Cerebellar nuclear complex (tissue), 1 donor: ENCODE data around the gene TOMM5.
A peak's percentile ranks its signal among the peaks of the same experiment; 100 is the strongest.

Source experiments
- DNase-seq, 2 experiments: peaks; one replicate each; lab custom pipeline; 2025; lab: John Stamatoyannopoulos, UW

The TOMM5 gene

DNA sequence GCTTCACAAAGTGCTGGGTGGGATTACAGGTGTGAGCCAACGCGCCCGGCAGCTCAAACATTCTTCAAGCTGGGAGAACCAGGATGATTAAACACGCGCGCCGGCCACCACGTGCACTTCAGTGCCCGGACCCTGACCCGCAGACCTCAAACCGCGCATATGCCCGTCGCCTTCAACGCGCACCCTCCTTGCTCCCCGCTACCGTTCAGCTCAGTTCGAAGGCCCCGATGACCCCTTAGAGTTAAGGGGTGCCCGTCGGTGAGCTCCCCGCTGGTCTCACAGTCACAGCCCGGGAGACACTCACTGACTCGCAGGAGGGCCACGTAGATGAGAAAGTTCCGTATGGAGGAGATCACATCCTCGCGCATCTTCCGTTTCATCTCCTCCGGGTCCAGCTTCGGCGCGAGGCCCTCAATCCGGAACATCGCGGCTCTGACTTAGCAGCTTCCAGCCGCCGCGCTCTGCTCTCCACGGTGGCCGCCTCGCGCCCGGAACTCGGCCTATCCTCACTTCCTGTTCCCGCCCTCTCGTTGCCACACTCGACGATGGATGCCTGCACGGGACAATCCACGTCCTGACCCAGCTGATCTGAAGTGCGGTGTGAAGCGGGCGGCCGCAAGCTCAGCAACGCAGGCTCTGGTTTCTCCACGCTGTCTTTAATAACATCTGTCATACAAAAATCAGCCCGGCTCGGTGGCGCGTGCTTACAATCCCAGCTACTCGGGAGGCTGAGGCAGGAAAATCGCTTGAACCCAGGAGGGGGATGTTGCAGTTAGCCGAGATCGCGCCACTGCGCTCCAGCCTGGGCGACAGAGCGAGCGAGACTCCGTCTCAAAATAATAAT, at the start of gene TOMM5:
Gene TOMM5 (minus strand): TSS at position 490 of the 844 bp plus-strand sequence. CDS start 65 bp downstream, at position 425.
- peak; percentile 7 to 62 for DNase-seq

- no peak for DNase-seq
Measured at GRCh38 chr9:37641331-37641730, 48.9 kb upstream of the TOMM5 start.

GRCh38 chr9:37640246-37640645, 47.8 kb upstream of the TOMM5 start:
- no peak for DNase-seq

- DNase-seq: no peak
Measured at GRCh38 chr9:37639841-37640240, 47.4 kb upstream of the TOMM5 start.

DNA sequence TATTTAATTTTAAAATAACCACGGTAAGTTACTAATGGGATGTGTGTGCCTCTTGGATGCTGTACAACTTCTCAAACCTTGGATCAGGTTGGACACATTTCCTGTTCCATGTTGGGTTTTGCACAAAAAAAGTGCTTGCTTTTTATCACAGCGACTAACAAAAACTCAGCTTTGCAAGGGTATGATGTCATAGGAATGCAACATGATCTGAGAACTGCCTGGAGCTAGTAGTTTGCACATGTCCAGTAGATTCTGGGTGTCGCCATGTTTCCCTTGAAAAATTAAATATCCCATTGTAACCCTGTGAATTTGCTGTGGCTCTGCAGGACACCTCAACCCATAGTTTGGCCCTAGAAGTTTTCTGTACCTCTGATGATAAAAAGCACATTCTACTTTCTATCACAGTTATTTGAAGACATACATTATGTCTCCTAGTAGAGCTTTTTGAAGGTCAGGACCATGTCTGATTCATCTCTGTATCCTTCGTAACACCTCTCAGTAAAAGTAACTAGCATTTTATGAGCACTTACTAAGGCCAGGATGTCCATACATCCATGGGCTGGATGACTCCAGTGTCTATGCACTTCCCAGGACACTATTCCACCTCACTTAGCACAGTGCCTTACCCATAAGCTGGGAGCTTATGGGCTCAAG, 46.8 kb upstream of the TOMM5 start:
- no peak for DNase-seq

DNA sequence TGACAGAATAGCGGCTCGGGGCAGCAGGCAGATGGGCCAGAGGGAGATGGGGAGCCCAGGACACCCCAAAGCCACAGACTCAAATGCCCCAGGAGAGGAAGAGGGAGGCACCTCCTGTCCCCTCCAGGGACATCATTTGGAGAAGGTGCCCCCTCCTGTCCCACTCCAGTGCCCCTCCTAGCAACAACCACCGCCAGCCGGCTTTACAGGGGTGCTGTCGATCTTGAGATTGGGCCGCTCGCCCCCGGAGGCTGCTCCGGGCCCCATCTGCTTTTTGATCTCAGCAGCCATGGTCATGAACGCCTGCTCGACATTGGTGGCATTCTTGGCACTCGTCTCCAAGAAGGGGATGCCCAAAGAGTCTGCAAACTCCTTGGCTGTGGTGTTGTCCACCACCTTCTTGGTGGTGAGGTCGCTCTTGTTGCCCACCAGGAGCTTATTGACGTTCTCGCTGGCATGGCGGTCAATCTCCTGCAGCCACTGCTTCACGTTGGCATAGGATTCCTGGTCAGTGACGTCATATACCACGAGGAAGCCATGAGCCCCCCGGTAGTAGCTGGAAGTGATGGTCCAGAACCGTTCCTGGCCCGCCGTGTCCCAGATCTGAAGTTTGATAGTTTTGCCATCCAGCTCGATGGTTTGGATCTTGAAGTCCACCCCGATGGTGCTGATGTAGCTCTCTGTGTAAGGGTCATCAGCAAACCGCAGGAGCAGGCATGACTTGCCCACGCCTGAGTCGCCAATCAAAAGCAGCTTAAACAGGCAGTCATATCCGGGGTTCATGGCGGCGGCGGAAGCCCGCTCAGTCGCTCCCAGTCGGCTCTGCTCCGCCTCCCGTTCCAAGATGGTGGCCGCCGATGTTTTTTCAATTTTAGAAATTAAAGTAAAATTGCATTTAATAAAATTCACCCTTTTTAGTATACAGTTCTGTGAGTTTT, 44.4 kb upstream of the TOMM5 start:
- DNase-seq: no peak

DNA sequence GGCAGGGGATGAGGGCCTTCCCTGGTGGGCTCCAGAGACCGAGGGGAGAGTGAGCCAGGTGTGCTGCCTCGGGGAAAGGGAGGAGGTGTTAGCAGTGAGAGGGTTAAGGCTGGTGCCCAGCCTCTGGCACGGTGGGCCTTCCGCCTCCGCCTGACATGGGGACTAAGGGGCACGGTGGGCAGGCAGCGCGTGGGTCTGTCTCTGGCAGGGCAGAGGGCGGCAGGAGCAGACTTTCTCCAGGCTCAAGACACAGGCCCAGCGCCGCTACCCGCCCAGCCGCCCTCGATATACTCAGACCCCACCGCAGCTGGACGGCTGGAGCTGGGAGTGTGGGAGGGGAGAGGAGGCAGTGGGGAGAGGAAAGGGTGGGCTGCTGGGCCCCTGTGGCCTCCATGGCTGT, 43.4 kb upstream of the TOMM5 start:
- DNase-seq: no peak

DNA sequence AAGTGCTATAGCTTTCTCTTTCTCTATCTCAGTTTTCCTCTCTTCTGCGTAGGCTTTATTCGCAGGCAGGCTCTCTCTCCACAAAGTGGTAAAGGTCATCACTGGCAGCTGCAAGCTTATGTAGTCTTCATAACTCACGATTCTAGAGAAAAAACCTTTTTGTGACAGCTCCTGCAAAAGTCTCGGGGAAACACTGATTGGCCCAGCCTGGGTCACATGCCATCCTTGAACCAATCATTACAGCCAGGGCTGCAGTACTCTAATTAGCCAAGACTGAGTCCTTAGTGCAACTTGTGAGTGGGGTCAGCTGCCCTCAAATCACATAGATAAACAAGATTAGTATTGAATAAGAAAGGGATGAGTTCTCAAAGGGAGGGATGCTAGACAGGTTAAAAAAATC, 40.1 kb upstream of the TOMM5 start:
- no peak for DNase-seq

DNA sequence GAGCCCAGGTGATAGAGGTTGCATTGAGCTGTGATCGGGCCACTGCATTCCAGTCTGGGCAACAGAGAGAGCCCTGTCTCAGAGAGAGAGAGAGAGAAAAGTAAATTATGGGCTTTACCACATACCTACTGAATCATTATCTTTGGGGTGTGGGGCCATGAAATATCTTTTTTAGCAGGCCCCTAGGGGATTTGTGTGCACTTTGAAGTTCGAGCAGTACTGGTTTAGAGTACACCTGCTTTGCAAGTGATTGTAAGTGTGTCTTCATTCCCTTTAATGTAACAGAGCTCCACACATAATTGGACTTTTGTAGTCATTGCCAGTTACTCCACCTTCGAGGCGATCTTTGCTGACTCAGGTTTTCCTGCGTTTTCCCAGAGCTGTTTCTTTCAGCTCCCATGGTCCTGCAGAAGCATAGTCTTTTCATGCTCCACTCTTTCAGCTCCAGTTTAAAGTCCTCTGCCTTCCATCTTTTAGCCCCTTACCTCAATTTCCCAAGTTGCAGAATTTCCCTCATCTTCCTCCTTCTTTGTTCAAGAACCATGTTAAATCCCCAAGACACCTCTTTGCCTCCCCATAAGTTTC, 34.4 kb upstream of the TOMM5 start:
- no peak for DNase-seq

- no peak for DNase-seq
Measured at GRCh38 chr9:37625758-37626147, 33.4 kb upstream of the TOMM5 start.

- DNase-seq: no peak
Measured at GRCh38 chr9:37625036-37625757, 32.8 kb upstream of the TOMM5 start.

DNA sequence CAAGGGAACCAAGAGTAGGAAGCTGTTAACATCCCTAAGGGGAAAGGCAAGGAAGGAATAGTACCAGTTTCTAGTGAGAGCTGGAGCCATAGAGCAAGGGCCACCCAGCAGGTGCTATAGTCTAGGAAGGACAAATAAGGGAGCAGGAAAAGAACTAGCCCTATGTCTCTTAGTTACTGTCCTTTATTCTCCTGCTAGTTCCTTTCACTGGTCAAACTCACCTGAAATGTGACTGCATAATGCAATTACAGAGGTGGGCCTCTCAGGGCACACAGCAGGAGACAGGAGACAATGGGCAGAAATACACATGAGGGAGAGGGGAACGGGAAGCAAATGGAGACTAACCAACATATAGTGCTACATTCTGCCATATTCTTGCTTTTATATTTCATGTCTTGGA, 31.7 kb upstream of the TOMM5 start:
- DNase-seq: no peak

DNA sequence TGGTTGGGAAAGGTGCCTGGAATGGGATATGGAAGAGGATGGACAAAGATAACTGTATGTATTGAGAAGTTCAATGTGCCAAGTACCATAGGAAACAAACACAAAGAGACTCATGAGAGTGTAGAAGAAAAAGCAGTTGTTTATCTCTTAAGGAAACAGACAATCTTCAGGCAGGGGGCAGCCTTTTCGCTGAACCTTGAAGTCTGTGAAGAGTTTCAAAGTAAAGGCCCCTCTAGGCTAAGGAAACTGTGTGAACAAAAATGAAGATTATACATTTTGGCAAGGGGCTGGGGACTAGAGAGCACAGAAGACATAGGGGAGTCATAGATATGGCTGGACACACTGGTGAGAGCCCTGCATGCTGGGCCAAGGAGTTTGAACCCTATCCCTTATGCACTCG, 30.9 kb upstream of the TOMM5 start:
- DNase-seq: no peak

DNA sequence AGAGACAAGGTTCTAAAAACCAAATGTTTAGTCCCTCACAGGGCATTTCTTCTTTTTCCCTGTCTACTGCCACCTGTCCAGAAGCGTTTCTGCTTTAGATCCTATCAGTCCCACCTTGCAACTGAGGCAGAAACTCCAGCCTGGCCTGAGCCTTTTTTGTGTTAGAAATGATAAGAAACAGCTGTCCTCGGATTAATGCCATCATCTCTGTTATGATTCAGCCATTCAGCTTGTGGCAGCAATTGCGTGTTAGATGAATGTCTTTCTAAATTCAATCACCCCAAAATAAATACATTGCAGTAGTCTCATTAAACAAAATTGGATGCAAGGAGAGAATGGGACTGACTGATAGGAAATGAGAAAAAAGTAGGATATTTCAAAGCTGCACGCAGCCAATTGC, 30.1 kb upstream of the TOMM5 start:
- DNase-seq: no peak

DNA sequence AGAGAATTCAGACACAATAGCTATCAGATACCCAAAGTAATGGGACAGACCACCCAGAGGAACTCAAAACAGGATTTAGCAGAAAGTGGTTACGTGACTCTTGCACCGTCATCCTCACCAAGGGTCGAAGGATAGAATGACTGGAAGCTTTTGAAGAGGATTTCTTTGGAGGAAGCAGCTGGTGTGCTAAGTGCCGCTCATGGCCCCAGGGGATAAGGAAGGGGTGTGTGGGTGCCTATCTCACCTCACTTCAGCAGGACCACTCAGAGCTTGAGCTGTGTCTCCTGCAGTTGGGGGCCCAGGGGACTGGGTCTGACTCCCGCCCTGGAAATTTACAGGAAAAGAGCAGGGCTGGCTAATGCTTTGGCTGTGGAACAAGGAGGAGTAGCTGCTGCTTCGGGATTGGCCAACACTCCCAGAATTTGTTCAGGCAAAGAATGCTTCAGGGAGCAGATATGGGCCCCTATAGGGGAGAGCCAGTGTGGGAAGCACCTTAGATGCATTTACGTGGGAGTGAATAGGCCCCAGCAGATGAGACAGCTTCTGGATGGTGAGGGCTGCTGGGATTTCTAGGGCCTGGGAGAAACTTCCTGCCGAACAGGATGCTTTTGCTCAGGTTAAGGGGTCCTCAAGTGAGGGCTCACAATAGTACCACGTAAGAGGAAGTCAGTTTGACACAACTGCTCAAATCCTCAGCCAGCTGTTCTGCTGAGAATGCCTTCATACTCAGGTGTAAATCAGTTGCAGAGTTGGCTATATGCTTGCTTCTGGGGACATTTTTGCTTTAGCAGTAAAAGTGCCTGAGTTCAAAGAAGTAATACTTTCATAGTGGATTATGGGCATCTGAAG, 29.1 kb upstream of the TOMM5 start:
- DNase-seq: no peak

DNA sequence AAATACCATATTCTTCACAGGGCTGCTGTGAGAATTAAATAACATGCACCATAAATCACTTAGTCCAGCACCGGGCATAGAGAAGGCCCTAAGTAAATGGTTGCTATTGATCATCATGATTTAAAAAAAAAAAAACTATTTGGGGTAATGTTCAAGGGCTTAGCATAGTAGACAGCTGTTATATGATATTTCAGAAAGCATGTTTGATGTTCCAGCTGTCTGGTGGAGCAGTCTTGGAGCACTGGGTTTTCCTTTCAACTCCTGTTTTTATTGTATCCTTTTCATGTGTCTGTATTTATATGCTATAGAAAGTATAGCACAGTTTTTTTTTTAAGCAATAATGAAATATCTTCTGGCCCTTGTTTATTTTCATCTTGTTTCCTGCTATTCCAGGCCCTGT, 28.0 kb upstream of the TOMM5 start:
- DNase-seq: no peak

GRCh38 chr9:37619806-37620205, 27.4 kb upstream of the TOMM5 start:
- DNase-seq: no peak

DNA sequence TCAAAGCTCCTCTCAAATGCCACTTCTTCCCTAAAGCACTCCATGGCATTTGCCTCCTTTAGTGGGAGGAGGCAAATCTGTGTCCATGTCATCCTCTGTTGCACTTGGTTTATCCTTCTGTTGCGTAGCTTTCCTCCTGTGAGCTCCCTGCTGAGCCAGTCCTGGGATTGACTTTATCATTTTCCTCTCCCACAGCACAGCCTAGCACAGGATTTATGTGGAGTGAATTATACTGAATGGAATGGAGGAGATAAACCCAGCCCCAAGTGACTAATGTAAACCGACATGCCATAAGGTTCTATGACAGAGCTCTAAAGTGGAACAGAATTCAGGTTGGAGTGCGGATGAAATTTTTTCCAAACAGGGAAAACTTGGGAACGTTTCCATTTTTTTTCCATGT, 26.4 kb upstream of the TOMM5 start:
- DNase-seq: no peak

- no peak for DNase-seq
Measured at GRCh38 chr9:37617832-37618231, 25.4 kb upstream of the TOMM5 start.

- no peak for DNase-seq
Measured at GRCh38 chr9:37617161-37617560, 24.8 kb upstream of the TOMM5 start.
